Lower leg skin (tissue), 4 donors: ENCODE data around the gene ADAMTS17. TPM values are rescaled to one million over a fixed set of nuclear protein-coding genes. Genes with fewer than 3 reads are reported as not detected.

ENCODE experiments used
- DNase-seq, 2 donors: peaks; one replicate each; pipeline ENCODE4 v3.0.0-alpha.2; 2019; ENCODE audit warnings: low spot score in 2 of 2
- H3K4me3 ChIP-seq: fragments of 200-600 bp; sonication (generic); 2 replicates; pipeline ENCODE4 v1.5.1; 2017; ENCODE audit warnings: mild to moderate bottlenecking, low read depth; ENCODE audit not compliant: poor library complexity, severe bottlenecking
- CTCF ChIP-seq, 3 donors: fragments of 450-650 bp; IDR thresholded peaks; one replicate each; pipeline ENCODE4 v1.5.1; 2016; ENCODE audit warnings: antibody characterized with exemption in 3 of 3, mild to moderate bottlenecking in 3 of 3, moderate library complexity in 2 of 3
- POLR2A ChIP-seq, 2 donors: fragments of 450-650 bp; IDR thresholded peaks; one replicate each; pipeline ENCODE4 v1.6.1; 2016 to 2017; ENCODE audit warnings: antibody characterized with exemption in 2 of 2, mild to moderate bottlenecking in 1 of 2, moderate library complexity in 1 of 2
- WGBS, 2 donors: methylation state at CpG; one replicate each; pipeline ENCODE4 v1.1.5; 2018; 5-methylcytosine and 5-hydroxymethylcytosine counted together
- intact Hi-C: fragments of 100-400 bp; cut with DNase I; formaldehyde crosslinking; loops from one replicate; pipeline ENCODE4 v1.15.0; 2023; ENCODE audit warnings: low total_unique reads
- total RNA-seq, 4 donors: library from RNA; depleted of rRNA; stranded (reverse); fragments of >200 nt; gene quantifications; one replicate each; pipeline ENCODE4 v1.1.0, GENCODE V29; 2016

ADAMTS17 gene
- total RNA-seq, 4 donors from 2014 or later = 3.5 to 7.8 (median 3.9) TPM

GRCh38 chr15:100108846-100109245 lies 232.9 kb downstream of the ADAMTS17 start:
- intact Hi-C loops = no loop called here
- peak in 1 of 2 donors; percentile 80 for DNase-seq
- 96 to 97% methylated on average over 14 to 15 of the region's 15 CpGs for WGBS, 2 donors
- TF ChIP-seq POLR2A (IDR thresholded peaks at IDR 0.05) (no peak), CTCF (IDR thresholded peaks at IDR 0.05) (no peak)
- no peak overlapping the region for H3K4me3 ChIP-seq

GRCh38 chr15:100108346-100108745 lies 233.4 kb downstream of the ADAMTS17 start:
- TF ChIP-seq CTCF (IDR thresholded peaks at IDR 0.05) (no peak), POLR2A (IDR thresholded peaks at IDR 0.05) (no peak)
- 97 to 98% methylated on average over 8 of the region's 8 CpGs for WGBS, 2 donors
- H3K4me3 ChIP-seq = no peak overlapping the region
- intact Hi-C loops = no loop called here
- DNase-seq = peak in 1 of 2 donors; percentile 45

- WGBS, 2 donors = 95% methylated on average over 11 of the region's 11 CpGs
- TF ChIP-seq POLR2A (IDR thresholded peaks at IDR 0.05) = no peak
- no peak for TF ChIP-seq CTCF (IDR thresholded peaks at IDR 0.05)
- H3K4me3 ChIP-seq = no peak overlapping the region
- peak in 1 of 2 donors; percentile 54 for DNase-seq
- intact Hi-C loops = no loop called here
Measured at GRCh38 chr15:100107606-100108225, 234.1 kb downstream of the ADAMTS17 start.

GRCh38 chr15:100107151-100107550 lies 234.6 kb downstream of the ADAMTS17 start:
- intact Hi-C loops = no loop called here
- H3K4me3 ChIP-seq = no peak overlapping the region
- DNase-seq = no peak
- 98% methylated on average over 8 of the region's 8 CpGs for WGBS, 2 donors
- TF ChIP-seq POLR2A (IDR thresholded peaks at IDR 0.05) (no peak), CTCF (IDR thresholded peaks at IDR 0.05) (no peak)

- DNase-seq = peak in 1 of 2 donors; percentile 40
- H3K4me3 ChIP-seq = no peak overlapping the region
- intact Hi-C loops = no loop called here
- TF ChIP-seq POLR2A (IDR thresholded peaks at IDR 0.05) (no peak), CTCF (IDR thresholded peaks at IDR 0.05) (no peak)
- WGBS, 2 donors = 77 to 91% methylated on average over 8 of the region's 8 CpGs
Measured at GRCh38 chr15:100106732-100107131, 235.0 kb downstream of the ADAMTS17 start.

GRCh38 chr15:100105101-100105500 lies 236.7 kb downstream of the ADAMTS17 start:
- 95 to 100% methylated on average over 6 of the region's 6 CpGs for WGBS, 2 donors
- H3K4me3 ChIP-seq = no peak overlapping the region
- peak in 1 of 2 donors; percentile 50 for DNase-seq
- intact Hi-C loops = no loop called here
- TF ChIP-seq CTCF (IDR thresholded peaks at IDR 0.05) (no peak), POLR2A (IDR thresholded peaks at IDR 0.05) (no peak)
